K562 (cell line): Measurements from ENCODE around the gene GNAQ. TPM values are rescaled to one million over a fixed set of nuclear protein-coding genes. Genes with fewer than 3 reads are reported as not detected.

Experiments used
- FOXA3 ChIP-seq, 2 experiments: fragments of 450-650 bp in 1 of 2; sonication (generic) in 1 of 2; formaldehyde crosslinking; IDR thresholded peaks in 1 of 2; conservative IDR thresholded peaks in 1 of 2; 2 replicates each; pipeline versions ENCODE4 v1.4.0 to v1.8.0; 2020 to 2022; ENCODE audit warnings: mild to moderate bottlenecking in 2 of 2, missing genetic modification reagents in 1 of 2
- KDM4B ChIP-seq, 2 experiments: fragments of 450-650 bp in 1 of 2; sonication (generic) in 1 of 2; IDR thresholded peaks; 2 replicates each; pipeline ENCODE4 v1.6.1; 2016 to 2017; ENCODE audit warnings: borderline replicate concordance in 2 of 2, antibody characterized with exemption in 1 of 2, low read depth in 1 of 2, mild to moderate bottlenecking in 1 of 2
- NCOA2 ChIP-seq, 2 experiments: fragments of 450-650 bp; IDR thresholded peaks; 2 replicates each; pipeline ENCODE4 v1.6.1; 2018; ENCODE audit warnings: mild to moderate bottlenecking in 2 of 2, moderate library complexity in 1 of 2; ENCODE audit not compliant: partially characterized antibody in 2 of 2
- PPARD ChIP-seq: fragments of 250-450 bp; sonication (Bioruptor Pico); IDR thresholded peaks from 2 replicates; pipeline ENCODE4 v1.8.0; 2022; ENCODE audit warnings: inconsistent platforms, mild to moderate bottlenecking, moderate library complexity
- PTRF ChIP-seq: fragments of 450-650 bp; IDR thresholded peaks from 2 replicates; pipeline ENCODE4 v1.6.1; 2016; ENCODE audit warnings: mild to moderate bottlenecking, missing genetic modification characterization, missing compliant biosample characterization
- SIRT6 ChIP-seq: IDR thresholded peaks from one replicate; pipeline ENCODE4 v1.6.1; 2012; ENCODE audit warnings: low read depth, mild to moderate bottlenecking, control low read depth, inconsistent platforms, low read length, moderate library complexity
- SMAD4 ChIP-seq: fragments of 250-450 bp; sonication (Bioruptor Pico); conservative IDR thresholded peaks from 2 replicates; pipeline ENCODE4 v1.8.0; 2021; ENCODE audit warnings: inconsistent platforms, mild to moderate bottlenecking, moderate library complexity
- SMARCB1 ChIP-seq: IDR thresholded peaks from 2 replicates; pipeline ENCODE4 v1.6.1; 2011; ENCODE audit warnings: improper control_type of control experiment, low read depth; ENCODE audit not compliant: insufficient read length
- SRSF7 ChIP-seq: fragments of 200-400 bp; formaldehyde crosslinking; optimal IDR thresholded peaks from 2 replicates; pipeline ENCODE3; 2017; ENCODE audit warnings: mild to moderate bottlenecking, low read depth, low read length
- TAL1 ChIP-seq: fragments of 450-650 bp; IDR thresholded peaks from 2 replicates; pipeline ENCODE4 v1.6.1; 2016; ENCODE audit warnings: mild to moderate bottlenecking
- ZNF121 ChIP-seq: sonication (generic); formaldehyde crosslinking; conservative IDR thresholded peaks from 2 replicates; pipeline ENCODE4 v1.8.0; 2022; ENCODE audit warnings: missing genetic modification reagents
- ZNF146 ChIP-seq: IDR thresholded peaks from one replicate; pipeline ENCODE4 v1.6.1; 2018; ENCODE audit warnings: missing compliant biosample characterization; ENCODE audit not compliant: unreplicated experiment
- ZNF436 ChIP-seq: fragments of 250-450, 450-650 bp; sonication (Bioruptor Pico); formaldehyde crosslinking; IDR thresholded peaks from 2 replicates; pipeline ENCODE4 v1.7.0; 2020; ENCODE audit warnings: mild to moderate bottlenecking
- polyA plus RNA-seq, 8 experiments: library from polyadenylated mRNA; depleted of rRNA in 4 of 8; stranded (reverse) in 5 of 8; unstranded in 3 of 8; fragments of >200 nt; fragmentation: Nextera tagmentation in 2 of 8; fragmentation: Illumina TruSeq in 1 of 8; extraction: Ambion mirVana in 2 of 8; extraction: Trizol in 1 of 8; gene quantifications; 2 replicates each; pipeline versions ENCODE4 v1.2.1 to v1.2.3, GENCODE V29; 2011 to 2014; ENCODE audit warnings: inconsistent platforms in 1 of 8, missing spikeins in 1 of 8
- total RNA-seq, 7 experiments: library from RNA; depleted of rRNA in 6 of 7; stranded (reverse); fragments of >200 nt in 6 of 7; fragmentation: Illumina TruSeq in 2 of 7; extraction: Trizol in 2 of 7; gene quantifications; 2 replicates each; pipeline versions ENCODE4 v1.2.1 to v1.2.3, GENCODE V29; 2011 to 2021; ENCODE audit warnings: low replicate concordance in 1 of 7
- TF ChIP-seq, protein P1 (sequence below), 2 experiments: fragments of 450-650 bp; IDR thresholded peaks; 2 replicates each; pipeline ENCODE4 v1.6.1; 2016; ENCODE audit warnings: mild to moderate bottlenecking in 2 of 2, borderline replicate concordance in 1 of 2, low read depth in 1 of 2, moderate library complexity in 1 of 2
- TF ChIP-seq, protein P2 (sequence below): fragments of 250-450 bp; sonication (Bioruptor Pico); IDR thresholded peaks from 2 replicates; pipeline ENCODE4 v1.8.0; 2022; ENCODE audit warnings: inconsistent platforms, mild to moderate bottlenecking, moderate library complexity, borderline replicate concordance
- TF ChIP-seq, protein P3 (sequence below): fragments of 250-450 bp; sonication (Bioruptor Pico); IDR thresholded peaks from 2 replicates; pipeline ENCODE4 v1.8.0; 2022; ENCODE audit warnings: moderate library complexity, mild to moderate bottlenecking, inconsistent platforms

GNAQ gene
- total and polyA plus RNA-seq, 9 of the 15 experiments (the other 6 are each of a cell fraction or from before 2014, with no cell fraction given) = 4.8 to 27.9 (median 17.5) TPM

- TF ChIP-seq, protein P1, sequence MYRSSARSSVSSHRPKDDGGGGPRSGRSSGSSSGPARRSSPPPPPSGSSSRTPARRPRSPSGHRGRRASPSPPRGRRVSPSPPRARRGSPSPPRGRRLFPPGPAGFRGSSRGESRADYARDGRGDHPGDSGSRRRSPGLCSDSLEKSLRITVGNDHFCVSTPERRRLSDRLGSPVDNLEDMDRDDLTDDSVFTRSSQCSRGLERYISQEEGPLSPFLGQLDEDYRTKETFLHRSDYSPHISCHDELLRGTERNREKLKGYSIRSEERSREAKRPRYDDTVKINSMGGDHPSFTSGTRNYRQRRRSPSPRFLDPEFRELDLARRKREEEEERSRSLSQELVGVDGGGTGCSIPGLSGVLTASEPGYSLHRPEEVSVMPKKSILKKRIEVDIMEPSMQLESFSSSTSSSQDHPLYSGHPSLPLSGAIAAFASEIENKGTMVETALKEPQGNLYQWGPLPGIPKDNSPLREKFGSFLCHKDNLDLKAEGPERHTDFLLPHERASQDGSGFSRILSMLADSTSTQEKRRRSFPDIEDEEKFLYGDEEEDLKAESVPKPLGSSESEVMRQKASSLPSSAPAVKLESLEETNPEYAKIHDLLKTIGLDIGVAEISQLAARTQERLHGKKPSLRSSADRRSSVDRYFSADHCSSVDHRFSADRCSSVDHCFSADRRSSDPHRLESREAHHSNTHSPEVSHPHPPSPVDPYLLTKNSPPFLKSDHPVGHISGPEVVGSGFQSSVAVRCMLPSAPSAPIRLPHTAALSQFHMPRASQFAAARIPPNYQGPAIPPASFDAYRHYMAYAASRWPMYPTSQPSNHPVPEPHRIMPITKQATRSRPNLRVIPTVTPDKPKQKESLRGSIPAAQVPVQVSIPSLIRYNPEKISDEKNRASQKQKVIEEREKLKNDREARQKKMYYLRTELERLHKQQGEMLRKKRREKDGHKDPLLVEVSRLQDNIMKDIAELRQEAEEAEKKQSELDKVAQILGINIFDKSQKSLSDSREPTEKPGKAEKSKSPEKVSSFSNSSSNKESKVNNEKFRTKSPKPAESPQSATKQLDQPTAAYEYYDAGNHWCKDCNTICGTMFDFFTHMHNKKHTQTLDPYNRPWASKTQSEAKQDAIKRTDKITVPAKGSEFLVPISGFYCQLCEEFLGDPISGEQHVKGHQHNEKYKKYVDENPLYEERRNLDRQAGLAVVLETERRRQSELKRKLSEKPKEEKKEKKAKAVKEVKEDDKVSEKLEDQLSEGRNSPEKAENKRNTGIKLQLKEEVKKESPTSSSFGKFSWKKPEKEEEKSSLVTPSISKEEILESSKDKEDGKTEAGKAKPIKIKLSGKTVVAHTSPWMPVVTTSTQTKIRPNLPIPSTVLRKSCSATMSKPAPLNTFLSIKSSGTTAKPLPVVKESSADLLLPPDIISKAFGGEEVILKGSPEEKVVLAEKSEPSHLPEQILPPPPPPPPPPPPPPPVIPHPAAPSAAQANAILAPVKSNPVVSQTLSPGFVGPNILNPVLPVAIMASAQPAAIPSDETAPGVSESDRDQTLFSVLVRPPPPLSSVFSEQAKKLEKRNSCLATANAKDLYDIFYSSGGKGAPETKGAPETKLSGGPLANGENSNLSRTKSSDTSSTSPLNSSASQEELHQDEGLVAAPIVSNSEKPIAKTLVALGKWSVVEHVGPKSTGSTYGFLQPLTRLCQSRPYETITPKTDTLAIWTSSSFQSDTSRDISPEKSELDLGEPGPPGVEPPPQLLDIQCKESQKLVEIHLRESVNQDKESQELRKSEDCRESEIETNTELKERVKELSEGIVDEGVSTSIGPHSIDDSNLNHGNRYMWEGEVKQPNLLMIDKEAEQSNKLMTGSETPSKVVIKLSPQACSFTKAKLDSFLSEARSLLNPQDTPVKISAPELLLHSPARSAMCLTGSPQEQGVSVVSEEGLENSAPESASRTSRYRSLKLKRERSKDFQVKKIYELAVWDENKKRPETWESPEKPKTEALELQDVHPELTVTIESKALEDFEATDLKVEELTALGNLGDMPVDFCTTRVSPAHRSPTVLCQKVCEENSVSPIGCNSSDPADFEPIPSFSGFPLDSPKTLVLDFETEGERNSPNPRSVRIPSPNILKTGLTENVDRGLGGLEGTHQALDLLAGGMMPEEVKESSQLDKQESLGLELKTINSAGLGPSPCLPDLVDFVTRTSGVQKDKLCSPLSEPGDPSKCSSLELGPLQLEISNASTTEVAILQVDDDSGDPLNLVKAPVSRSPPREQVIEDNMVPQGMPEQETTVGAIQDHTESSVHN (IDR thresholded peaks at IDR 0.05; ENCODE audit: borderline replicate concordance in 1 of 2, low read depth in 1 of 2) = no peak
- TF ChIP-seq TAL1 (peak; percentile 85), SIRT6 (no peak), SMARCB1 (no peak), ZNF121 (no peak), ZNF146 (CRISPR knock-in tag) (no peak), PTRF (tag) (no peak), SRSF7 (no peak), FOXA3 (CRISPR knock-in tag; conservative IDR thresholded peaks at IDR 0.05 in 1 of 2, IDR thresholded peaks at IDR 0.05 in 1 of 2) (peak in 1 of 2 experiments; percentile 47; a peak in 1 of 4 replicates), NCOA2 (IDR thresholded peaks at IDR 0.05; ENCODE audit: partially characterized antibody in 2 of 2) (peak in 1 of 2 experiments; percentile 20), ZNF436 (CRISPR knock-in tag) (no peak), SMAD4 (CRISPR knock-in tag) (peak; percentile 65), KDM4B (IDR thresholded peaks at IDR 0.05; ENCODE audit: borderline replicate concordance in 2 of 2, low read depth in 1 of 2) (no peak), PPARD (CRISPR knock-in tag) (no peak)
- TF ChIP-seq, protein P2, sequence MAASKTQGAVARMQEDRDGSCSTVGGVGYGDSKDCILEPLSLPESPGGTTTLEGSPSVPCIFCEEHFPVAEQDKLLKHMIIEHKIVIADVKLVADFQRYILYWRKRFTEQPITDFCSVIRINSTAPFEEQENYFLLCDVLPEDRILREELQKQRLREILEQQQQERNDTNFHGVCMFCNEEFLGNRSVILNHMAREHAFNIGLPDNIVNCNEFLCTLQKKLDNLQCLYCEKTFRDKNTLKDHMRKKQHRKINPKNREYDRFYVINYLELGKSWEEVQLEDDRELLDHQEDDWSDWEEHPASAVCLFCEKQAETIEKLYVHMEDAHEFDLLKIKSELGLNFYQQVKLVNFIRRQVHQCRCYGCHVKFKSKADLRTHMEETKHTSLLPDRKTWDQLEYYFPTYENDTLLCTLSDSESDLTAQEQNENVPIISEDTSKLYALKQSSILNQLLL = no peak
- TF ChIP-seq, protein P3, sequence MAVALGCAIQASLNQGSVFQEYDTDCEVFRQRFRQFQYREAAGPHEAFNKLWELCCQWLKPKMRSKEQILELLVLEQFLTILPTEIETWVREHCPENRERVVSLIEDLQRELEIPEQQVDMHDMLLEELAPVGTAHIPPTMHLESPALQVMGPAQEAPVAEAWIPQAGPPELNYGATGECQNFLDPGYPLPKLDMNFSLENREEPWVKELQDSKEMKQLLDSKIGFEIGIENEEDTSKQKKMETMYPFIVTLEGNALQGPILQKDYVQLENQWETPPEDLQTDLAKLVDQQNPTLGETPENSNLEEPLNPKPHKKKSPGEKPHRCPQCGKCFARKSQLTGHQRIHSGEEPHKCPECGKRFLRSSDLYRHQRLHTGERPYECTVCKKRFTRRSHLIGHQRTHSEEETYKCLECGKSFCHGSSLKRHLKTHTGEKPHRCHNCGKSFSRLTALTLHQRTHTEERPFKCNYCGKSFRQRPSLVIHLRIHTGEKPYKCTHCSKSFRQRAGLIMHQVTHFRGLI (CRISPR knock-in tag) = no peak
Observed at GRCh38 chr9:77827104-77827784, 204.4 kb downstream of the GNAQ start (continued).
